C4-2B (cell line): ENCODE results near the gene ANKS1B.

Experiments
- ZFX ChIP-seq: fragments of 450-650 bp; IDR thresholded peaks from 2 replicates; pipeline ENCODE4 v1.6.1; 2017
- TF ChIP-seq, protein P1 (sequence below): fragments of 450-650 bp; conservative IDR thresholded peaks from 2 replicates; pipeline ENCODE4 v1.5.1; 2017; ENCODE audit warnings: mild to moderate bottlenecking

DNA sequence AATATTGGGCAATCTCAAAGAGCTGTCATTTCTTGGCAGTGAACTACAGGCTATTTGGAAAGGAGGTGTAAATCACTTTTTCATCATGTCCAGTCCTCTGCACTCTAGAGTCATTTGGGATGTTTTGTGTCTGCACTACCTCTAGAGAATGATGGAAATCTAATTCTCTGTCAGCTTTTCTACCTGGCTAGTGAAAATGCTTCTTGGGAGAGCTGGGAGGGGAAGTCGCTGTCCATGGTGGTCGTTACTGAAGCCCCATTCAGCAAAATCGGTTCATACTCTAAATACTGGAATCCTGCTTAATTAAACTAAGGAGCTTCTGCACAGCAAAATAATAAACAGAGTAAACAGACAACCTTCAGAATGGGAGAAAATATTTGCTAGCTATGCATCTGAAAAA is 1087.8 kb downstream of the ANKS1B start:
- TF ChIP-seq, protein P1, sequence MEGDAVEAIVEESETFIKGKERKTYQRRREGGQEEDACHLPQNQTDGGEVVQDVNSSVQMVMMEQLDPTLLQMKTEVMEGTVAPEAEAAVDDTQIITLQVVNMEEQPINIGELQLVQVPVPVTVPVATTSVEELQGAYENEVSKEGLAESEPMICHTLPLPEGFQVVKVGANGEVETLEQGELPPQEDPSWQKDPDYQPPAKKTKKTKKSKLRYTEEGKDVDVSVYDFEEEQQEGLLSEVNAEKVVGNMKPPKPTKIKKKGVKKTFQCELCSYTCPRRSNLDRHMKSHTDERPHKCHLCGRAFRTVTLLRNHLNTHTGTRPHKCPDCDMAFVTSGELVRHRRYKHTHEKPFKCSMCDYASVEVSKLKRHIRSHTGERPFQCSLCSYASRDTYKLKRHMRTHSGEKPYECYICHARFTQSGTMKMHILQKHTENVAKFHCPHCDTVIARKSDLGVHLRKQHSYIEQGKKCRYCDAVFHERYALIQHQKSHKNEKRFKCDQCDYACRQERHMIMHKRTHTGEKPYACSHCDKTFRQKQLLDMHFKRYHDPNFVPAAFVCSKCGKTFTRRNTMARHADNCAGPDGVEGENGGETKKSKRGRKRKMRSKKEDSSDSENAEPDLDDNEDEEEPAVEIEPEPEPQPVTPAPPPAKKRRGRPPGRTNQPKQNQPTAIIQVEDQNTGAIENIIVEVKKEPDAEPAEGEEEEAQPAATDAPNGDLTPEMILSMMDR, result no peak
- TF ChIP-seq ZFX, result no peak
